PC-3 (cell line): Measurements from ENCODE around the gene NTMT2.

ENCODE experiments used
- EZH2 ChIP-seq: fragments of 300-600 bp; sonication (generic); IDR thresholded peaks from one replicate; pipeline ENCODE4 v1.6.1; 2017; ENCODE audit warnings: antibody characterized with exemption, mild to moderate bottlenecking, low read length; ENCODE audit not compliant: unreplicated experiment
- EZH2phosphoT487 ChIP-seq: fragments of 300-600 bp; sonication (generic); IDR thresholded peaks from 2 replicates; pipeline ENCODE4 v1.6.1; 2018; ENCODE audit warnings: mild to moderate bottlenecking, antibody characterized with exemption, low read length, borderline replicate concordance
- TF ChIP-seq, protein P1 (sequence below): fragments of 300-600 bp; sonication (generic); conservative IDR thresholded peaks from 2 replicates; pipeline ENCODE4 v1.5.1; 2017; ENCODE audit warnings: antibody characterized with exemption, low read depth, mild to moderate bottlenecking, low read length

DNA sequence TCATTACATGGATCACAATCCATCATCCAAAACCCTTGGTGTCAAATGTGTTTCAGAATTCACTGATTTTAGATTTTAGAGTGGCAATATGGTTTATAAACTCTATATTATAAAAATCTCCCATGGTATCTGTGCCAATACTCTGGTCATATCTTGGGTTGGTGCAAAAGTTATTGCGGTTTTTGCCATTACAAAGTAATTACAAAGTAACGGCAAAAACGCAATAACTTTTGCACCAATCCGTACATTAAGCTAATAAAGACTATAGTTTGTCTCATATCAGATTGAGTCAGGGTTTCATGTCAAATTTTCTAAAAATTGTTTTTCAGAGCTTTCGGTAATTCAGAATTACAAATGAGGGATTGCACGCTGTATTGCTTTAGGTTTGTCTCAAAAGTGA, 23.4 kb upstream of the NTMT2 start:
- TF ChIP-seq, protein P1, sequence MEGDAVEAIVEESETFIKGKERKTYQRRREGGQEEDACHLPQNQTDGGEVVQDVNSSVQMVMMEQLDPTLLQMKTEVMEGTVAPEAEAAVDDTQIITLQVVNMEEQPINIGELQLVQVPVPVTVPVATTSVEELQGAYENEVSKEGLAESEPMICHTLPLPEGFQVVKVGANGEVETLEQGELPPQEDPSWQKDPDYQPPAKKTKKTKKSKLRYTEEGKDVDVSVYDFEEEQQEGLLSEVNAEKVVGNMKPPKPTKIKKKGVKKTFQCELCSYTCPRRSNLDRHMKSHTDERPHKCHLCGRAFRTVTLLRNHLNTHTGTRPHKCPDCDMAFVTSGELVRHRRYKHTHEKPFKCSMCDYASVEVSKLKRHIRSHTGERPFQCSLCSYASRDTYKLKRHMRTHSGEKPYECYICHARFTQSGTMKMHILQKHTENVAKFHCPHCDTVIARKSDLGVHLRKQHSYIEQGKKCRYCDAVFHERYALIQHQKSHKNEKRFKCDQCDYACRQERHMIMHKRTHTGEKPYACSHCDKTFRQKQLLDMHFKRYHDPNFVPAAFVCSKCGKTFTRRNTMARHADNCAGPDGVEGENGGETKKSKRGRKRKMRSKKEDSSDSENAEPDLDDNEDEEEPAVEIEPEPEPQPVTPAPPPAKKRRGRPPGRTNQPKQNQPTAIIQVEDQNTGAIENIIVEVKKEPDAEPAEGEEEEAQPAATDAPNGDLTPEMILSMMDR: no peak
- TF ChIP-seq EZH2: no peak
- no peak for TF ChIP-seq EZH2phosphoT487
